Measurements from ENCODE around the gene YIF1B.

YIF1B gene

GRCh38 chr19:38289955-38290354, 25.8 kb downstream of the YIF1B start:
- no peak for DNase-seq (ENCODE audit: extremely low spot score)
- ChIA-PET POLR2A (no interaction called here), CTCF (no interaction called here)
- TF ChIP-seq CTBP1 (IDR thresholded peaks at IDR 0.05; ENCODE audit: borderline replicate concordance) (no peak), L3MBTL2 (conservative IDR thresholded peaks at IDR 0.05) (no peak), FOXM1 (IDR thresholded peaks at IDR 0.05; ENCODE audit: borderline replicate concordance) (no peak), PKNOX1 (IDR thresholded peaks at IDR 0.05) (no peak), HDGF (IDR thresholded peaks at IDR 0.05; ENCODE audit: borderline replicate concordance) (no peak), ARNT (IDR thresholded peaks at IDR 0.05) (no peak), TARDBP (IDR thresholded peaks at IDR 0.05) (no peak)

- POLR2A ChIA-PET, result no interaction called here
- no peak for DNase-seq (ENCODE audit: extremely low spot score)
Observed at GRCh38 chr19:38288123-38288855, 27.5 kb downstream of the YIF1B start.

GRCh38 chr19:38287604-38288003, 28.1 kb downstream of the YIF1B start:
- TF ChIP-seq TARDBP (IDR thresholded peaks at IDR 0.05), result no peak
- TF ChIP-seq ZNF384 (IDR thresholded peaks at IDR 0.05), result no peak
- TF ChIP-seq HDGF (IDR thresholded peaks at IDR 0.05; ENCODE audit: borderline replicate concordance), result no peak
- no peak for TF ChIP-seq NFRKB (IDR thresholded peaks at IDR 0.05)
- no peak for TF ChIP-seq FOXK2 (IDR thresholded peaks at IDR 0.05)
- TF ChIP-seq PKNOX1 (IDR thresholded peaks at IDR 0.05), result no peak
- POLR2A ChIA-PET, result no interaction called here
- CTCF ChIA-PET, result interaction anchor here (0.6 kb wide), 1 partner anchor 58 kb away, joined by 3 read pairs; no protein-coding TSS in a partner anchor
- DNase-seq (ENCODE audit: extremely low spot score), result no peak

More at GRCh38 chr19:38288123-38288855, 27.5 kb downstream of the YIF1B start:
- no peak for TF ChIP-seq PKNOX1 (IDR thresholded peaks at IDR 0.05)
- CTCF ChIA-PET, result no interaction called here

GRCh38 chr19:38285567-38285966, 30.2 kb downstream of the YIF1B start:
- POLR2A ChIA-PET, result no interaction called here
- no peak for DNase-seq (ENCODE audit: extremely low spot score)
- CTCF ChIA-PET, result interaction anchor here (1.0 kb wide), 1 partner anchor 16 kb away, joined by 3 read pairs; no protein-coding TSS in a partner anchor
- TF ChIP-seq SP1 (IDR thresholded peaks at IDR 0.05), result no peak
- no peak for TF ChIP-seq ZNF384 (IDR thresholded peaks at IDR 0.05)
- TF ChIP-seq TARDBP (IDR thresholded peaks at IDR 0.05), result no peak
- TF ChIP-seq BHLHE40 (IDR thresholded peaks at IDR 0.05; ENCODE audit: borderline replicate concordance), result no peak
- TF ChIP-seq ARNT (IDR thresholded peaks at IDR 0.05), result no peak
- TF ChIP-seq CTBP1 (IDR thresholded peaks at IDR 0.05; ENCODE audit: borderline replicate concordance), result no peak
- TF ChIP-seq FOXK2 (IDR thresholded peaks at IDR 0.05), result no peak

GRCh38 chr19:38284422-38284821, 31.3 kb downstream of the YIF1B start:
- no peak for TF ChIP-seq SP1 (IDR thresholded peaks at IDR 0.05)
- no peak for TF ChIP-seq FOXA1 (IDR thresholded peaks at IDR 0.05)
- TF ChIP-seq NFRKB (IDR thresholded peaks at IDR 0.05), result no peak
- TF ChIP-seq BHLHE40 (IDR thresholded peaks at IDR 0.05; ENCODE audit: borderline replicate concordance), result no peak
- TF ChIP-seq FOXK2 (IDR thresholded peaks at IDR 0.05), result no peak
- TF ChIP-seq CTBP1 (IDR thresholded peaks at IDR 0.05; ENCODE audit: borderline replicate concordance), result no peak
- TF ChIP-seq ZNF384 (IDR thresholded peaks at IDR 0.05), result no peak
- no peak for TF ChIP-seq FOXM1 (IDR thresholded peaks at IDR 0.05; ENCODE audit: borderline replicate concordance)
- TF ChIP-seq ARNT (IDR thresholded peaks at IDR 0.05), result no peak
- TF ChIP-seq ELF4 (IDR thresholded peaks at IDR 0.05), result no peak
- no peak for TF ChIP-seq PKNOX1 (IDR thresholded peaks at IDR 0.05)
- no peak for TF ChIP-seq TARDBP (IDR thresholded peaks at IDR 0.05)
- no peak for TF ChIP-seq LEF1 (IDR thresholded peaks at IDR 0.05; ENCODE audit: borderline replicate concordance)
- no peak for TF ChIP-seq SUZ12 (IDR thresholded peaks at IDR 0.05)
- TF ChIP-seq HDGF (IDR thresholded peaks at IDR 0.05; ENCODE audit: borderline replicate concordance), result no peak
- ChIA-PET CTCF (interaction anchor here (1.0 kb wide), 1 partner anchor 14 kb away, joined by 3 read pairs; no protein-coding TSS in a partner anchor), POLR2A (no interaction called here)
- no peak for DNase-seq (ENCODE audit: extremely low spot score)

- DNase-seq (ENCODE audit: extremely low spot score), result no peak
- ChIA-PET POLR2A (no interaction called here), CTCF (no interaction called here)
- TF ChIP-seq NFRKB (IDR thresholded peaks at IDR 0.05) (no peak), FOXM1 (IDR thresholded peaks at IDR 0.05; ENCODE audit: borderline replicate concordance) (no peak), TARDBP (IDR thresholded peaks at IDR 0.05) (no peak), SP1 (IDR thresholded peaks at IDR 0.05) (no peak), ARNT (IDR thresholded peaks at IDR 0.05) (no peak), BHLHE40 (IDR thresholded peaks at IDR 0.05; ENCODE audit: borderline replicate concordance) (no peak), PKNOX1 (IDR thresholded peaks at IDR 0.05) (no peak)
Observed at GRCh38 chr19:38283271-38283670, 32.5 kb downstream of the YIF1B start.

Measured in HEK293T (cell line).